GM18505 (cell line): Measurements from ENCODE around the gene EPSTI1.

Source experiments
- ATAC-seq: cut with Tn5 transposase; IDR thresholded peaks from one replicate; pipeline ENCODE4 v1.9.1; 2021; ENCODE audit not compliant: unreplicated experiment
- POLR2A ChIP-seq: IDR thresholded peaks from 4 replicates; pipeline ENCODE4 v1.6.1; 2011; ENCODE audit warnings: borderline replicate concordance; ENCODE audit not compliant: insufficient read depth, insufficient read length; ENCODE audit errors: extremely low read depth

EPSTI1 gene

DNA sequence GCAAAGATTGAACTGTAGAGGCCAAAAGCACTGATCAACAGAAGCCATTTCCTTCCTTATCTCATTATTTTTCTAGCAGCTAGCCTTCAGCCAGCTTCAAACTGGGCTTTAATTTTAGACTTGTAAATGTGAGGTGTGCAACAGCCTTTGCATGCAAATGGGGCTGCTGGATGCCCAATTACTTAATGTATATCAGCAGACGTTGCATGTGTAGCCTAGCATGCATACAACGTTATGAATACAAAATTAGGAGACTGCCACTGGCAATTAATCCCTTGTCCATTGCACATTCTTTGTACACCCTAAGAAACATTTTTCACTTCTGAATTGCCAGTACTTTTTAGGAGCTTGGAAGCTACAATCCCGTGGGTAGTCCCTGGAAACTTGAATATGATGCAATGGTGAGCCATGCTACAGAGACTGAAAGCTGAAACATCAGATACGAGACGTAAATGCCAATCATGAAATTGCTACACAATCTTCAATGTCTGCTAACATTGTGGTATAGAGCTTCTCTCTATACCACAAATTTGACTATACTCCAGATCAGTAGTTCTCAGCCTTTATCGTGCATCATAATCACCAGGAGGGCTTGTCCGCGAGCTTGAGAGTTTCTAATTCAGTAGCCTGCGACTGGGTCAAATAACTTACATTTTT is 20.2 kb downstream of the EPSTI1 start:
- no peak for ATAC-seq
- no peak for TF ChIP-seq POLR2A

DNA sequence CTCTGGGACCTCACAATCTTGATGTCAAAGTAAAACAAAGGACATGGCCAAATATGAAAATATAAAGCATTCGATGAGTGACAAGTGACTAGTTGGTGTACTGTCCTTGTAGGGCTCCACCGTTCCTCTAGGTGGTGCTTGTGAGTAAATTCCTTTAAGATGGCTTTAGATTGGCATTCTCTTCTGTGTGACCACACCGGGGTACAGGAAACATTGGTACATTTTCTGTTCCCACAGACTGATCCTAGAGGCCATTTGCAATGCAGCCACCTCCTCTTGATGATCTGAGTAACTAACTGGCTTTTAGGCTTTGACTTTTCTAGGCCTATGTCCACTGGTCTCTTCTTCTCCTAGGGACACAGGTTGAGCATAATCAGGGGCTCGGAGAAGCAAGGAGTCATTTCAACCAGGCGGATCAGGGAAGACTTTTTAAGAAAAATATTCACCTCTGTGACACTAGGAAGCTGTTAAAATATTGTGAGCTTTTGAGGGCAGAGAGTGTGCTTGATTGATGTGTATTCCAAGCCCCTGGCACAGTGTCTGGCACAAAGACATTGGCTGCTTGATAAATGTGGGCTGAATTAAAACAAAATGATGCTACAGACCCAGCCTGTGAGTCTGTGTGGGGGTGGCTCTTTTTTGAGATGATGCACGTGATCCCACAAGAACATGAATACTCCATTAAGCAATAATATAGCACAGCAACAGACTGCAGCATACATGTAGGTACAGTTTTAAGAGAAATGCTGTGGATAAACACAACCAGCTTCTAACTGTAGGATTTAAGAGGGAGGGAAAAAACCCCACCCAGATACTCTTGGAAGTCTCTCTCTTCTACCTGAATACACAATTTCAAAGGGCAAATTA is 21.0 kb downstream of the EPSTI1 start:
- TF ChIP-seq POLR2A: no peak
- peak; percentile 62 for ATAC-seq

DNA sequence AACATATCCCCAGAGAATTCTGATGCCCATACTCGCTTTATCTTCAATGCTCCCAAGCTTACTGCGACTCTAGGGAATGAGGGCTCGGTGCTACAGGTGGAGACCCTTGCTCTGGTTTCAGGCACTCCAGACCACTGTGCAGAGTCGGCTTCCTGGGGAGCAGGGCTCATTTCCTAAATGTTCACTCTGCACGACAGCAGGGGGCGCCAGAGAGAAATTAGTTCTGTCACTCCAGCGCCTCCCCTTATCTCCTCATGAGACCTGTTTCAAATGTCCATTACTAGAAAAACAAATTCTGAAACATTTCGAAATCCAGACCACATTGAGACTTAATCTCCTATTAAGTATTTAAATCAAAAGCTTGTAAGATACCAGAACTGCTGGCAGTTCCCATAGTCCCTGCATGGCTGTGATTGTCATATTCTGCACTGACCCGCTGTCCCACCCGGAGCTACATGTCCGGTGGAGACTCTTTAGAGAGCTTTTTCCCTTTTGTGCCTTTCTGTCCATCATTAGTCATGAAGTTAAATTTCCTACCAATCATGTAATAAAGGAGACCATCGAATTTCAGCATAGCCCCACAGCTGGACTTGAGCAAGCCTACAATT is 22.4 kb downstream of the EPSTI1 start:
- TF ChIP-seq POLR2A: no peak
- no peak for ATAC-seq

DNA sequence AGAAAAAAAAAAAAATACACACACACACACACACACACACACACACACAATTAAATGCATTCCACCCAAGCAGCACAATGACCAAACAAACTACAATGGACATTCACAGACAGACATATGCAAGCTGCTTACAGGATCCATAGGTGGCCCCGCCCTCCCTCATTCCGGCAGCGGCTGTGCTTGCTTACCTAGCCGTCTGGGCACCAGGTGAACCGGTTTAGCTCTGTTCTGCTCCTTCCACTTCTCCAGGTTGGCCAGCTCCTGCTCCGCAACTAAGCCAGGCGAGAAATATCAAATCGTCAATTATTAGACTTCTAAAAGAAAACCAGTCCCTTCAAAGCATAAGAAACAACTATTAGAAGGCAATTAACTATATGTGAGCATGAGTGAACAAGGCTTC is 23.1 kb downstream of the EPSTI1 start:
- no peak for ATAC-seq
- no peak for TF ChIP-seq POLR2A

DNA sequence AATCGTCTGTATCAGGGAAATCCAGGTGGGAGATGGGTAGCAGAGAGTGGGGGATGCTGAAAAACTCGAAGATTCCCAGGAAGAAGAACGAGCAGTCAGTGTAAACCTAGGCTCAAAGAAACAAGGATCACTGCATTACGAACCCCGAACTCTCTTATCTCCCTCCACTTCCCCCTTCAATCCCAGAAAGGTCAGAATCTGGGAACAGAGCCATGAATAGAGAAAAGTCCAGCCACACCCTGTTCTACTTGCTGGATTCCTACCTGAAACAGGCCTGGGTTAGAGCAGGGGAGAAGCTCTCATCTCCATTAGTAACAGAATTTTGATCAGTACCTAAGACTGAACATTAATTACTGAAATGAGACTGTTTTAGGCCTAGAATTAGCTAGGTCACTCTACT is 24.4 kb downstream of the EPSTI1 start:
- TF ChIP-seq POLR2A: no peak

DNA sequence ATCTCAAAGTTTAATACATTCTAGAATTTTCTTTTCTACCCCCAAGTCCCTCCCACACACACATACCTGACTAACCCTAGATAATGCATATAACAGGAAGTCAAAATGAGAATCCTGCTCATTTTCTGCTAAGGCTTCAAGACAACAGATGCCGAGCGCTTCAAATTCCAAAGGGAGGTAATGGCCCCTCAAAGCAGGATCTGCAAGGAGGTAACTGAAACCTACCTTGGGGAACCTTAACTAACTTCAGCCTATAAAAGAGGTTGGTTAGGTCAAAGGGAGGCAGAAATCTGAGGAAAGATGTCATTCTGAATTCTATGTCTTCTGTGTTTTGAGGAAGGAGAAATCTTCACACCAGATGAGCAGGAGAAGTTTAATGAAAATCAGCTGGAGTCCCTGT is 26.8 kb downstream of the EPSTI1 start:
- ATAC-seq: no peak
- no peak for TF ChIP-seq POLR2A

More for the DNA sequence above, 24.4 kb downstream of the EPSTI1 start:
- no peak for ATAC-seq

DNA sequence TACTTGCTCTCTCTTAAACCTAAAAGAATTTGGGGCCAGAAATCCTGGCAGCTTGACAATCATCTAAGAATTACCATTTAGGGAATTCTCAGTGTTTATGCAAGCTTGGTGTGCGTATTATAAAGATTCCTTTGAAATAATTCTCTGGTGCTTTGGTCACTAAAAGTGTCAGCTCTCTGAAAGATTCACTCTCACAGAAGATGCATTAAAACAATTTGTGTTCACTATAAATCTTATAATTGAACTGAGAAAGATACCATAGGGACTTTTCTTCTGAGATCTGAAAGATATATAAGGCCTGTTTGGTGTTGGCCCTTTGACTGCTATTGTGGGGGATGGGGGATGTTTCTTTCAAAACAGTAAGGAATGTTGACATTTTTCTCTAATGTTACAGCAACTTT is 27.3 kb downstream of the EPSTI1 start:
- TF ChIP-seq POLR2A: no peak

DNA sequence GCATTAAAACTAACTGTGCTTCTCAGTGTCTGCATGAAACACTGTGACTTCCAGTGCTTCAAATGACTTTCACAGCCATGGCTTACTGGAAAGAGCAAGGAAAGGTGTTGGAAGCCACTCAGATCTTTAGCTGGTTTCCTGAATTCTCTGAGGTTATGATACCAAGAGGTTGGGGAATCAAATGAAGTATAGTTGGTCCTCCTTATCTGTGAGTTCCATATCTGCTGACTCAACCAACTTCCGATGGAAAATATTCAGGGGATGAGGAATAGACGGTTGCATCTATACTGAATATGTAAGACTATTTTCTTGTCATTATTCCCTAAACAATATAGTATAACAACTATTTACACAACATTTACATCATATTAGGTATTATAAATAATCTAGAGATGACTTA is 32.4 kb downstream of the EPSTI1 start:
- TF ChIP-seq POLR2A: no peak

More for the DNA sequence above, 27.3 kb downstream of the EPSTI1 start:
- ATAC-seq: no peak

DNA sequence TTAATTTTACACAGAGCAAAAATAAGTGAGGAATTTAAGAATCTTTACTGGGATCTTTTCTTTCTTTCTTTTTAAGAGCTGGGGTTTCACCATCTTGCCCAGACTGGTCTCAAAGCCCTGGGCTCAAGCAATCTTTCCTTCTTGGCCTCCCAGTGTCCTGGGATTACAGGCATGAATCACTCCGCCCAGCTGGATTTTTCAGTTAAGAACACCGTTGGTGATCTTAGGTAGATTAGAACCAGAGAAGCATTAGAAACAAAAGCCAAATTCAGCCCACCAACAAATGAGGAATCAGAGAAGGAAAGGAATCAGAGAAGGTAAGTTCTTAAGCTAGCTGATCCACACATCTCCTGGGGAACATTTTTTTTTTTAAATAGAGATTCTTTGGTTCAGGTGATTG is 34.2 kb downstream of the EPSTI1 start:
- no peak for TF ChIP-seq POLR2A
- ATAC-seq: no peak

More for the DNA sequence above, 32.4 kb downstream of the EPSTI1 start:
- no peak for ATAC-seq

DNA sequence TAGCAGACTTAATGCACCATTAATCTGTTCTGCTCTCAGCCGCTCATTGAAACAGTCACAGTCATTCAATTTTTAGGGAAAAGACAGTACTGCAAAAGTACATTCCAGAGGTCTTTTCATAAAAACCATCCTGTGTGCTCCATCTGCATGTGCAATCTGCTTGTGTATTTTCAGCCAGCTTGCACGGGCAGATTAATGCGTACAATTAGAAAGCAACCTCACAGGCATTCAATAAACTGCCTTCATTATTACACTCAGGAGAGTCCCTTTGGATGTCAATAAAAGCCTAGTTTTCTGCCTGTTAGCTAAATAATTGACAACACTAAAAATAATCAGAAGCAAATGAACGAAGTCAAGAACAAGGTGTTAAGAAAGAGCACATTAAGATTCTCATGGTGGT is 41.9 kb downstream of the EPSTI1 start:
- no peak for TF ChIP-seq POLR2A
- ATAC-seq: no peak

DNA sequence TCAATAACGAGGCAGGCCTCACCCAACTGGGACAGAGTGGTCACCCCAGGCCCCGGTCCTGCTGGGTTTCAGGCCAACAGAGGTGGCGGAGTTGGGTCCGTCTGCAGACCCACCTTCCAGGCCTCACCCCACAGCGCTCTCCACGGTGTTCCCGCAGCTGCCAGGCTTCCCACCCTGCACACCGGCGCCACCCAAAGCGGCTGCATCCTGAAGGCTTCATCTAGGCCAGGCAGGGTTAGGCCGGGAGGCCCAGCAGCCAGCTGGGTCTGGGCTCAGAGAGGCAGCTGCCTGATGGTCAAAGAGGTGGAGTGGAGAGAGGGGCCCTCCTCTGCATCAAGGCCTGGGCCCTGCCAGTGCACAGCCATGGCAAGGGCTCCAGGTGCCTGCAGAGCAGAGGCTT is 44.1 kb downstream of the EPSTI1 start:
- ATAC-seq: no peak
- TF ChIP-seq POLR2A: no peak

DNA sequence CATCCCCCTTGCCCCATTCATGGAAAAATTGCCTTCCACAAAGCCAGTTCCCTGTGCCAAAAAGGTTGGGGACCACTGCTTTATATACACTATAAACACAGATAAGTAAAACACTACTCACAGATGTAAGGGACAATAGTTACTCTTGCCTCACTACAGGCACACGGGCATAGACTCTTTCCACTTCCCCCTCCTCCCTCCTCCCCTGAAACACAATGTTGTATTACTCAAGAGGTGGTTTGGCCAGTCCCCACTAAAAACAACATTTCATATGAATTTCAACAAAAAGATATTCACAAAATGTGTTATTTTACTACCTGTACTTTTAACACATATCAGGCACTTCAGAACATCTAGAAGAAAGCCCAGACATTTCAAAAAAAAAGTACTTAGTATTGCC is 45.1 kb downstream of the EPSTI1 start:
- no peak for TF ChIP-seq POLR2A
- no peak for ATAC-seq

DNA sequence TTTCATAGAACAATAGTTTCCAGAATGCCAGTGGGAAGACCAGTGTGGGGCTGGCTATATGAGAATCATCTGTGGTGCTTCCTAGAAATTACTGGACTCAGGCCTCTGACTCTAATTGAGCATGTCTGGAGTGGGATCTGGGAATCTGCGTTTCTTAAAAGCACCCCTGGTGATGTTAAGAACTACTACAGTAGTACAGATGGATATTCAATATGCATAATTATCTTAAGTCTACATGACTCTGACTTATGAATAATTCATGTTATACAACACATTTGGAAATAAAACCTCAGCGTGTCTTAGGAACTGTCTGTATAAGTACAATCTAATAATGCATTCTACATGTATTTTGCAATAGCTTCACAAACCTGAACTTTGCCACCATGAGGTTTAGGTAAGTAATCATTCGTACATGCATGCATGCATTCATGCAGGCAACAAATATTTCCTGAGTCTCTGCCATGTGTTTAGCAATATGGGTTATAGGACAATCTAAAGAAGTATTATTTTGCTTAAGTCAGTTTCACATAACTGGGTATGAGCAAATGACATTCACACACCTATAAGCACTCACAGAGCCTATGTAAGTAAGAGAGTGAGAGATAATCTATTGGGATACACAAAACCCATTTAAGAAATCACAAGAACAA is 62.0 kb downstream of the EPSTI1 start:
- no peak for TF ChIP-seq POLR2A
- no peak for ATAC-seq

DNA sequence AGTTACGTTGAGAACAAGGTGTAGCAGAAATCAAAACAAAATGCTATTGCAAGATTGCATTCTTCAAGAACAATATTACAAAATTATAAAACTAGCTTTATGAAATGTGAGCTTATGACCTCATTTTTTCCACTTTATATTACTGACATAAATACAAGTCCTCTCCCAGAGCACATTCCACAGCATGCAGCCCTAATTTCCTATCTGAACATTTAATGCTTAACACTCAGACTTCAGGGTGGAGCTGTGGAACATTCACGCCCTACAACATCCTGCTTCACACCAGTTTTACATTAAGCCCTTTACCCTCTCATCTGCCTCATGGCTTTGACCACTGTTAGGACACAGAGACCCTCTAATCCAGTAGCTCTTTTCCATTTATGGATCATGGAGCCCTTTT is 65.5 kb downstream of the EPSTI1 start:
- TF ChIP-seq POLR2A: no peak
- no peak for ATAC-seq

DNA sequence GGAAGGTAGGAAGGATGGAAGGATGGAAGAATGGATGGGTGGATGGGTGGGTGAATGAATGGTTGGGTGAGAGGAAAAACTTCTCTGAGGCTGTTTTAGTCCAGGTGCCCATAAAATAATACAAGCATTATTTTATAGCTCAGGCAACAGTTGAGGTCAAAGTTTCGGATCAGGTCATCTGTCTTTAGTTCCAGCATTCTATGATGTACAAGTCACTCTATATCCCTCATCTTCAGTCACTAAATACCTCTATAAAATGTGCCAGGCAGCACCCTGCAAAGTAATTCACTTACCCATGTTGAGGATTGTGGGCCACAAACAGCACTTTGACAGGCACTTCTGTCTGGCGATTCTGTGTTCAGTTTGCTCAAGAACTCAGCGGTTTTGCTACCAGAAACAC is 66.0 kb downstream of the EPSTI1 start:
- no peak for TF ChIP-seq POLR2A
- ATAC-seq: no peak
